CD4-positive, alpha-beta T cell treated with Interleukin-10 for 1 hour (primary cell): ENCODE data around the gene ZNF354C.

Source experiments
- DNase-seq: peaks from one replicate; pipeline ENCODE4 v3.0.0-alpha.2; 2020

The ZNF354C gene

GRCh38 chr5:179129607-179130071 lies 69.5 kb downstream of the ZNF354C start:
- no peak for DNase-seq

- DNase-seq: no peak
Observed at GRCh38 chr5:179130101-179130681, 70.0 kb downstream of the ZNF354C start.

- no peak for DNase-seq
Observed at GRCh38 chr5:179131321-179131835, 71.2 kb downstream of the ZNF354C start.

GRCh38 chr5:179131886-179132585 lies 71.9 kb downstream of the ZNF354C start:
- no peak for DNase-seq

GRCh38 chr5:179132586-179133355 lies 72.6 kb downstream of the ZNF354C start:
- no peak for DNase-seq
